DOHH2 (cell line): Measurements from ENCODE around the gene BUD13.

ENCODE experiments used
- H3F3A ChIP-seq: fragments of 200-600 bp; sonication (generic), shearing (Covaris generic); 2 replicates; pipeline ENCODE4 v1.6.0; 2016; ENCODE audit warnings: antibody characterized with exemption, mild to moderate bottlenecking; ENCODE audit not compliant: control insufficient read depth, insufficient read depth
- H3K27ac ChIP-seq: fragments of 200-600 bp; sonication (generic); 2 replicates; pipeline ENCODE4 v1.5.1; 2014; ENCODE audit warnings: low read depth, mild to moderate bottlenecking, low read length, moderate library complexity
- H3K27me3 ChIP-seq: fragments of 200-600 bp; sonication (generic); 2 replicates; pipeline ENCODE4 v1.6.1; 2014; ENCODE audit warnings: mild to moderate bottlenecking, low read length, mixed read lengths; ENCODE audit not compliant: control insufficient read depth
- H3K36me3 ChIP-seq: fragments of 200-600 bp; sonication (generic); 2 replicates; pipeline ENCODE4 v1.6.1; 2014; ENCODE audit warnings: mild to moderate bottlenecking, low read length, moderate library complexity, mixed read lengths; ENCODE audit not compliant: control insufficient read depth
- H3K4me1 ChIP-seq: fragments of 200-600 bp; sonication (generic); 2 replicates; pipeline ENCODE4 v1.6.1; 2014; ENCODE audit warnings: mild to moderate bottlenecking, low read length, mixed read lengths; ENCODE audit not compliant: control insufficient read depth
- H3K4me2 ChIP-seq: fragments of 200-600 bp; sonication (generic); 2 replicates; pipeline ENCODE4 v1.6.0; 2014; ENCODE audit warnings: mild to moderate bottlenecking, low read length, moderate library complexity
- H3K4me3 ChIP-seq: fragments of 200-600 bp; sonication (generic); 2 replicates; pipeline ENCODE4 v1.5.1; 2014; ENCODE audit warnings: mild to moderate bottlenecking, low read length, mixed read lengths
- H3K79me2 ChIP-seq: fragments of 200-600 bp; sonication (generic); 2 replicates; pipeline ENCODE4 v1.6.1; 2014; ENCODE audit warnings: mild to moderate bottlenecking, low read length, mixed read lengths; ENCODE audit not compliant: control insufficient read depth
- H3K9me2 ChIP-seq: fragments of 200-600 bp; sonication (generic); replicated peaks from 2 replicates; pipeline ENCODE4 v1.6.1; 2014; ENCODE audit warnings: mild to moderate bottlenecking, low read length, mixed read lengths; ENCODE audit not compliant: control insufficient read depth
- H3K9me3 ChIP-seq: fragments of 200-600 bp; sonication (generic); 2 replicates; pipeline ENCODE4 v1.6.1; 2014; ENCODE audit warnings: antibody characterized with exemption, low read length, mixed read lengths; ENCODE audit not compliant: control insufficient read depth, insufficient read depth
- H4K20me1 ChIP-seq: fragments of 200-600 bp; sonication (generic); 2 replicates; pipeline ENCODE4 v1.6.0; 2014; ENCODE audit warnings: low read depth, mild to moderate bottlenecking, antibody characterized with exemption, low read length, moderate library complexity; ENCODE audit not compliant: control insufficient read depth, insufficient read depth
- CTCF ChIP-seq: fragments of 200-600 bp; sonication (generic); IDR thresholded peaks from one replicate; pipeline ENCODE4 v1.5.1; 2014; ENCODE audit warnings: antibody characterized with exemption, mild to moderate bottlenecking, low read depth, low read length; ENCODE audit not compliant: poor library complexity, severe bottlenecking
- EZH2phosphoT487 ChIP-seq: fragments of 200-600 bp; sonication (generic); IDR thresholded peaks from 2 replicates; pipeline ENCODE4 v1.6.1; 2017; ENCODE audit warnings: borderline replicate concordance, mild to moderate bottlenecking, antibody characterized with exemption, low read length, moderate library complexity, mixed read lengths

BUD13 gene

GRCh38 chr11:116727990-116728389, 44.8 kb downstream of the BUD13 start:
- H3K27me3 ChIP-seq: peaks cover 4% of the 10 kb centered on the region; the same call in 1 of the 2 replicates
- no peaks in the 10 kb centered on the region for H3K9me2 ChIP-seq
- H4K20me1 ChIP-seq: no peaks in the 10 kb centered on the region
- no peak overlapping the region for H3K4me3 ChIP-seq
- no peak overlapping the region for H3K4me2 ChIP-seq
- H3F3A ChIP-seq: no peaks in the 10 kb centered on the region
- no peaks in the 10 kb centered on the region for H3K79me2 ChIP-seq
- H3K9me3 ChIP-seq: no peaks in the 10 kb centered on the region
- H3K4me1 ChIP-seq: peaks cover 2% of the 10 kb centered on the region; the same call in 1 of the 2 replicates
- no peaks in the 10 kb centered on the region for H3K36me3 ChIP-seq
- H3K27ac ChIP-seq: no peak overlapping the region
- no peak for TF ChIP-seq EZH2phosphoT487
- TF ChIP-seq CTCF: no peak

GRCh38 chr11:116725434-116726221, 47.2 kb downstream of the BUD13 start:
- no peak overlapping the region for H3K4me2 ChIP-seq
- H3K9me3 ChIP-seq: no peaks in the 10 kb centered on the region
- TF ChIP-seq CTCF: no peak
- no peak for TF ChIP-seq EZH2phosphoT487
- no peak overlapping the region for H3K4me3 ChIP-seq
- no peaks in the 10 kb centered on the region for H3F3A ChIP-seq
- peaks cover 16% of the 10 kb centered on the region for H3K27me3 ChIP-seq
- no peaks in the 10 kb centered on the region for H3K4me1 ChIP-seq
- no peaks in the 10 kb centered on the region for H3K79me2 ChIP-seq
- no peaks in the 10 kb centered on the region for H4K20me1 ChIP-seq
- no peaks in the 10 kb centered on the region for H3K9me2 ChIP-seq
- H3K27ac ChIP-seq: no peak overlapping the region
- no peaks in the 10 kb centered on the region for H3K36me3 ChIP-seq

- Histone ChIP-seq H3K27me3 (peaks cover 19% of the 10 kb centered on the region), H3K27ac (no peak overlapping the region), H3F3A (no peaks in the 10 kb centered on the region), H3K4me1 (no peaks in the 10 kb centered on the region), H4K20me1 (no peaks in the 10 kb centered on the region), H3K36me3 (no peaks in the 10 kb centered on the region), H3K4me2 (no peak overlapping the region), H3K4me3 (no peak overlapping the region), H3K9me2 (no peaks in the 10 kb centered on the region), H3K79me2 (no peaks in the 10 kb centered on the region), H3K9me3 (no peaks in the 10 kb centered on the region)
- TF ChIP-seq EZH2phosphoT487 (no peak), CTCF (no peak)
Observed at GRCh38 chr11:116724813-116725212, 48.0 kb downstream of the BUD13 start.
